Measurements from ENCODE around the gene GPHN.

- TF ChIP-seq, protein P1, sequence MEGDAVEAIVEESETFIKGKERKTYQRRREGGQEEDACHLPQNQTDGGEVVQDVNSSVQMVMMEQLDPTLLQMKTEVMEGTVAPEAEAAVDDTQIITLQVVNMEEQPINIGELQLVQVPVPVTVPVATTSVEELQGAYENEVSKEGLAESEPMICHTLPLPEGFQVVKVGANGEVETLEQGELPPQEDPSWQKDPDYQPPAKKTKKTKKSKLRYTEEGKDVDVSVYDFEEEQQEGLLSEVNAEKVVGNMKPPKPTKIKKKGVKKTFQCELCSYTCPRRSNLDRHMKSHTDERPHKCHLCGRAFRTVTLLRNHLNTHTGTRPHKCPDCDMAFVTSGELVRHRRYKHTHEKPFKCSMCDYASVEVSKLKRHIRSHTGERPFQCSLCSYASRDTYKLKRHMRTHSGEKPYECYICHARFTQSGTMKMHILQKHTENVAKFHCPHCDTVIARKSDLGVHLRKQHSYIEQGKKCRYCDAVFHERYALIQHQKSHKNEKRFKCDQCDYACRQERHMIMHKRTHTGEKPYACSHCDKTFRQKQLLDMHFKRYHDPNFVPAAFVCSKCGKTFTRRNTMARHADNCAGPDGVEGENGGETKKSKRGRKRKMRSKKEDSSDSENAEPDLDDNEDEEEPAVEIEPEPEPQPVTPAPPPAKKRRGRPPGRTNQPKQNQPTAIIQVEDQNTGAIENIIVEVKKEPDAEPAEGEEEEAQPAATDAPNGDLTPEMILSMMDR (IDR thresholded peaks at IDR 0.05), result no peak
- TF ChIP-seq POLR2A (IDR thresholded peaks at IDR 0.05), result no peak
Observed at GRCh38 chr14:66752109-66752508, 244.2 kb downstream of the GPHN start.
